ENCODE data around the gene FSTL5. TPM values are rescaled to one million over a fixed set of nuclear protein-coding genes. Genes with fewer than 3 reads are reported as not detected.

The FSTL5 gene
- total and polyA plus RNA-seq, 2 donors (not counting 3 experiments of a cell fraction or from before 2014, with no cell fraction given): 1.3 to 1.9 TPM

DNA sequence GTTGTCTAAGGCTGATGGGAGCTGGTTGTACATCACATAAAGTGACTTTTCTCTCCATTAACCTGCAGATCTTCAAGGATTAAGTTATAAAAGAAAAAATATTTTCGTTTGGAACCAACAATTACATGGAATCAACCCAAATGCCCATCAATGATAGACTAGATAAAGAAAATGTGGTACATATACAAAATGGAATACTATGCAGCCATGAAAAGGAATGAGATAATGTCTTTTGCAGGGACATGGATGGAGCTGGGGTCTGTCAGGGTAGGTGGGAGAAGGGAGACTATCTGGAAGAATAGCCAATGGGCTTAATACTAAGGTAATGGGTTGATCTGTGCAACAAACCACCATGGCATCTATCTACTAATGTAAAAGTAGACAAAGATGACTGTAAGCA lies 313.2 kb downstream of the FSTL5 start:
- FAIRE-seq: no peak
- dilution Hi-C loops (cut with MboI; ENCODE audit: extremely low pct_ligation_motif_present, low sequenced_read_pairs) (no loop called here), intact Hi-C loops (cut with micrococcal nuclease) (no loop called here)
- H4K20me1 ChIP-seq (replicated peaks; ENCODE audit: control insufficient read depth, extremely low read depth, insufficient read depth, low read length): no peaks in the 10 kb centered on the region
- H3K36me3 ChIP-seq (ENCODE audit: control insufficient read depth in 2 of 2, extremely low read depth in 1 of 2, insufficient read depth in 2 of 2, low read length in 2 of 2): no peaks in the 10 kb centered on the region
- no peak overlapping the region for H3K9ac ChIP-seq (replicated peaks; ENCODE audit: extremely low read depth, insufficient read depth, low read length)
- no peak for DNase-seq (ENCODE audit: low read depth, low spot score)
- no peak overlapping the region for H3K4me2 ChIP-seq (ENCODE audit: insufficient read depth, low read length)
- no peaks in the 10 kb centered on the region for H3K9me1 ChIP-seq (replicated peaks; ENCODE audit: control insufficient read depth, extremely low read depth, insufficient read depth, low read length)
- no peaks in the 10 kb centered on the region for H3K27me3 ChIP-seq (ENCODE audit: control insufficient read depth in 2 of 2, insufficient read depth in 2 of 2, low read length in 2 of 2)
- no peaks in the 10 kb centered on the region for H3K9me3 ChIP-seq (replicated peaks; ENCODE audit: control insufficient read depth, insufficient read depth, low read length)
- H3K27ac ChIP-seq (ENCODE audit: insufficient read depth, low read depth, low read length): no peak overlapping the region
- BruUV-seq (replicated peaks): no TSS peak
- TF ChIP-seq, protein P1, sequence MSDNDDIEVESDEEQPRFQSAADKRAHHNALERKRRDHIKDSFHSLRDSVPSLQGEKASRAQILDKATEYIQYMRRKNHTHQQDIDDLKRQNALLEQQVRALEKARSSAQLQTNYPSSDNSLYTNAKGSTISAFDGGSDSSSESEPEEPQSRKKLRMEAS (IDR thresholded peaks at IDR 0.05; ENCODE audit: insufficient read depth, insufficient read length): no peak
- TF ChIP-seq POLR2A (IDR thresholded peaks at IDR 0.05; ENCODE audit: low read depth, low read length) (no peak), MYC (IDR thresholded peaks at IDR 0.05; ENCODE audit: low read depth, low read length) (no peak), JUN (IDR thresholded peaks at IDR 0.05; ENCODE audit: borderline replicate concordance, insufficient read depth, insufficient read length, low read depth) (no peak), POLR2AphosphoS5 (IDR thresholded peaks at IDR 0.05; ENCODE audit: insufficient read depth, low read depth, low read length) (no peak), EZH2 (IDR thresholded peaks at IDR 0.05; ENCODE audit: borderline replicate concordance, low read depth, low read length, severe bottlenecking) (no peak), GATA2 (IDR thresholded peaks at IDR 0.05; ENCODE audit: insufficient read depth, insufficient read length, low read depth, low read length) (no peak), FOS (IDR thresholded peaks at IDR 0.05; ENCODE audit: borderline replicate concordance, insufficient read depth, low read length) (no peak)
- TF ChIP-seq, protein P2, sequence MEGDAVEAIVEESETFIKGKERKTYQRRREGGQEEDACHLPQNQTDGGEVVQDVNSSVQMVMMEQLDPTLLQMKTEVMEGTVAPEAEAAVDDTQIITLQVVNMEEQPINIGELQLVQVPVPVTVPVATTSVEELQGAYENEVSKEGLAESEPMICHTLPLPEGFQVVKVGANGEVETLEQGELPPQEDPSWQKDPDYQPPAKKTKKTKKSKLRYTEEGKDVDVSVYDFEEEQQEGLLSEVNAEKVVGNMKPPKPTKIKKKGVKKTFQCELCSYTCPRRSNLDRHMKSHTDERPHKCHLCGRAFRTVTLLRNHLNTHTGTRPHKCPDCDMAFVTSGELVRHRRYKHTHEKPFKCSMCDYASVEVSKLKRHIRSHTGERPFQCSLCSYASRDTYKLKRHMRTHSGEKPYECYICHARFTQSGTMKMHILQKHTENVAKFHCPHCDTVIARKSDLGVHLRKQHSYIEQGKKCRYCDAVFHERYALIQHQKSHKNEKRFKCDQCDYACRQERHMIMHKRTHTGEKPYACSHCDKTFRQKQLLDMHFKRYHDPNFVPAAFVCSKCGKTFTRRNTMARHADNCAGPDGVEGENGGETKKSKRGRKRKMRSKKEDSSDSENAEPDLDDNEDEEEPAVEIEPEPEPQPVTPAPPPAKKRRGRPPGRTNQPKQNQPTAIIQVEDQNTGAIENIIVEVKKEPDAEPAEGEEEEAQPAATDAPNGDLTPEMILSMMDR (IDR thresholded peaks at IDR 0.05; ENCODE audit: extremely low read depth in 1 of 2, insufficient read depth in 1 of 2, low read depth in 1 of 2, low read length in 2 of 2): no peak
- peaks cover 2% of the 10 kb centered on the region for H3K4me1 ChIP-seq (ENCODE audit: control insufficient read depth, extremely low read depth, insufficient read depth, low read length)
- H2AFZ ChIP-seq (ENCODE audit: low read depth, low read length): no peak overlapping the region
- no peaks in the 10 kb centered on the region for H3K79me2 ChIP-seq (ENCODE audit: control insufficient read depth, insufficient read depth, low read length)
- POLR2A ChIA-PET: no interaction called here
- CTCF ChIA-PET: interaction anchor here (0.6 kb wide), 1 partner anchor 22 kb away, joined by 3 read pairs; no protein-coding TSS in a partner anchor
- H3K4me3 ChIP-seq (replicated peaks in 1 of 3; ENCODE audit: insufficient read depth in 1 of 3, low read depth in 1 of 3, low read length in 3 of 3): no peak overlapping the region

Data from endothelial cell of umbilical vein (primary cell).